ENCODE data around the gene MCC. TPM values are rescaled to one million over a fixed set of nuclear protein-coding genes. Genes with fewer than 3 reads are reported as not detected.

The MCC gene
- total RNA-seq, 1 experiment from 2014 or later = 7.6 TPM

- peaks cover 1% of the 10 kb centered on the region; the same call in 1 of the 2 replicates for H3K27me3 Mint-ChIP-seq (ENCODE audit: low read depth)
- Histone ChIP-seq H4K8ac (replicated peaks; ENCODE audit: insufficient read length, low read depth, low read length) (no peak overlapping the region), H3K56ac (ENCODE audit: insufficient read length, low read depth, low read length) (no peak overlapping the region), H3K14ac (ENCODE audit: insufficient read depth, low read length) (no peak overlapping the region), H3K9me3 (ENCODE audit: control insufficient read depth, low read depth, low read length) (no peaks in the 10 kb centered on the region), H3K4me2 (ENCODE audit: insufficient read depth, insufficient read length, low read length) (no peak overlapping the region), H2AFZ (ENCODE audit: low read length) (no peak overlapping the region), H3K23me2 (ENCODE audit: insufficient read length, low read depth, low read length, poor library complexity, severe bottlenecking) (no peaks in the 10 kb centered on the region), H3K27ac (ENCODE audit: insufficient read length, low read depth, low read length) (no peak overlapping the region), H3T11ph (ENCODE audit: low read length) (no peak overlapping the region), H4K5ac (ENCODE audit: insufficient read length, low read depth, low read length) (no peak overlapping the region), H3K27me3 (ENCODE audit: insufficient read depth, low read length) (no peaks in the 10 kb centered on the region), H3K9ac (ENCODE audit: extremely low read depth, insufficient read length, low read length) (no peak overlapping the region), H2AK5ac (ENCODE audit: insufficient read length, low read length) (no peak overlapping the region), H2BK15ac (ENCODE audit: low read depth, low read length) (no peak overlapping the region), H4K91ac (ENCODE audit: insufficient read length, low read depth, low read length) (no peak overlapping the region), H2BK20ac (ENCODE audit: low read depth, low read length, poor library complexity, severe bottlenecking) (no peak overlapping the region), H3K4me1 (ENCODE audit: insufficient read depth, low read length) (no peaks in the 10 kb centered on the region; the same call in 1 of the 2 replicates), H2BK5ac (ENCODE audit: insufficient read length, low read length) (no peak overlapping the region), H4K20me1 (ENCODE audit: control insufficient read depth, insufficient read depth, insufficient read length) (no peaks in the 10 kb centered on the region), H3K79me1 (ENCODE audit: insufficient read depth, low read depth, low read length, poor library complexity, severe bottlenecking) (no peaks in the 10 kb centered on the region), H3K23ac (ENCODE audit: insufficient read length, low read depth, low read length) (no peak overlapping the region), H3K4ac (ENCODE audit: low read depth, low read length) (no peak overlapping the region), H2BK12ac (ENCODE audit: insufficient read length, low read depth, low read length) (no peak overlapping the region), H3K18ac (ENCODE audit: insufficient read length, low read depth, low read length) (no peak overlapping the region), H2BK120ac (ENCODE audit: low read depth, low read length, poor library complexity, severe bottlenecking) (no peak overlapping the region), H3K79me2 (ENCODE audit: insufficient read depth, low read length) (no peaks in the 10 kb centered on the region)
- peaks cover 4 to 18% (median 16%) of the 10 kb centered on the region in 3 experiments; a peak in 6 of 7 replicates for H3K36me3 Mint-ChIP-seq (ENCODE audit: insufficient read depth in 1 of 3, low read depth in 3 of 3)
- H3K4me1 Mint-ChIP-seq = peaks cover 7 to 10% of the 10 kb centered on the region in 2 experiments
- no peak for DNase-seq
- WGBS (ENCODE audit: extremely low coverage, insufficient read length, low lambda C conversion rate) = no CpG with 5 or more reads among the region's 6 CpGs
- H3K4me3 Mint-ChIP-seq = no peak overlapping the region
- H3K9me3 Mint-ChIP-seq = peaks cover 7% of the 10 kb centered on the region in 2 experiments
- no peak overlapping the region for H3K27ac Mint-ChIP-seq
- no peak for TF ChIP-seq CTCF (conservative IDR thresholded peaks at IDR 0.05)
Observed at GRCh38 chr5:113194125-113194524, 294.1 kb downstream of the MCC start.

All from H9 (cell line).